HEK293 (cell line): Measurements from ENCODE around the gene DEDD.

ENCODE experiments used
- BCL6B ChIP-seq: fragments of 450-650 bp; formaldehyde crosslinking; IDR thresholded peaks from 2 replicates; pipeline ENCODE4 v1.5.1; 2017; ENCODE audit warnings: missing biosample characterization, missing genetic modification characterization
- EGR2 ChIP-seq: fragments of 450-650 bp; formaldehyde crosslinking; IDR thresholded peaks from 2 replicates; pipeline ENCODE4 v1.5.1; 2016; ENCODE audit warnings: low read depth, missing biosample characterization, missing genetic modification characterization
- GFI1B ChIP-seq: fragments of 450-650 bp; formaldehyde crosslinking; IDR thresholded peaks from 2 replicates; pipeline ENCODE4 v1.5.1; 2016; ENCODE audit warnings: missing biosample characterization, missing genetic modification characterization
- KLF1 ChIP-seq: fragments of 450-650 bp; formaldehyde crosslinking; IDR thresholded peaks from 2 replicates; pipeline ENCODE4 v1.5.1; 2016; ENCODE audit warnings: missing biosample characterization, missing genetic modification characterization
- MYNN ChIP-seq: fragments of 450-650 bp; formaldehyde crosslinking; IDR thresholded peaks from 2 replicates; pipeline ENCODE4 v1.5.1; 2016; ENCODE audit warnings: missing biosample characterization, missing genetic modification characterization, borderline replicate concordance
- OSR2 ChIP-seq: fragments of 450-650 bp; formaldehyde crosslinking; IDR thresholded peaks from 2 replicates; pipeline ENCODE4 v1.5.1; 2016; ENCODE audit warnings: missing biosample characterization, missing genetic modification characterization
- PATZ1 ChIP-seq: fragments of 450-650 bp; formaldehyde crosslinking; IDR thresholded peaks from 2 replicates; pipeline ENCODE4 v1.5.1; 2016; ENCODE audit warnings: missing biosample characterization, missing genetic modification characterization
- PRDM1 ChIP-seq: fragments of 450-650 bp; formaldehyde crosslinking; IDR thresholded peaks from 2 replicates; pipeline ENCODE4; 2016; ENCODE audit warnings: missing biosample characterization, missing genetic modification characterization
- YY2 ChIP-seq: fragments of 450-650 bp; formaldehyde crosslinking; IDR thresholded peaks from 2 replicates; pipeline ENCODE4 v1.5.1; 2016; ENCODE audit warnings: missing biosample characterization, missing genetic modification characterization
- ZBTB1 ChIP-seq: fragments of 450-650 bp; formaldehyde crosslinking; IDR thresholded peaks from 2 replicates; pipeline ENCODE4 v1.5.1; 2016; ENCODE audit warnings: missing biosample characterization, missing genetic modification characterization
- ZBTB17 ChIP-seq: fragments of 450-650 bp; formaldehyde crosslinking; IDR thresholded peaks from 2 replicates; pipeline ENCODE4 v1.5.1; 2016; ENCODE audit warnings: missing biosample characterization, missing genetic modification characterization
- ZBTB49 ChIP-seq: fragments of 450-650 bp; formaldehyde crosslinking; IDR thresholded peaks from 2 replicates; pipeline ENCODE4 v1.5.1; 2016; ENCODE audit warnings: missing biosample characterization, missing genetic modification characterization, low read depth
- ZNF184 ChIP-seq: fragments of 450-650 bp; IDR thresholded peaks from 2 replicates; pipeline ENCODE4 v1.5.1; 2018; ENCODE audit warnings: missing biosample characterization, mild to moderate bottlenecking, missing genetic modification characterization
- ZNF214 ChIP-seq: fragments of 450-650 bp; formaldehyde crosslinking; IDR thresholded peaks from 2 replicates; pipeline ENCODE4 v1.5.1; 2017; ENCODE audit warnings: missing biosample characterization, mild to moderate bottlenecking, missing genetic modification characterization, borderline replicate concordance
- ZNF274 ChIP-seq, 2 experiments: fragments of 200-500 bp in 1 of 2; fragments of 450-650 bp in 1 of 2; sonication (Bioruptor generic) in 1 of 2; formaldehyde crosslinking in 1 of 2; IDR thresholded peaks; 2 replicates each; pipeline versions ENCODE4 v1.5.1 to v1.6.1; 2014 to 2016; ENCODE audit warnings: borderline replicate concordance in 1 of 2, inconsistent platforms in 1 of 2, low read length in 1 of 2, missing biosample characterization in 1 of 2, missing genetic modification characterization in 1 of 2
- ZNF354C ChIP-seq: fragments of 450-650 bp; formaldehyde crosslinking; IDR thresholded peaks from 2 replicates; pipeline ENCODE4 v1.5.1; 2016; ENCODE audit warnings: missing biosample characterization, missing genetic modification characterization, low read depth, borderline replicate concordance
- ZNF37A ChIP-seq: fragments of 450-650 bp; IDR thresholded peaks from 2 replicates; pipeline ENCODE4 v1.5.1; 2018; ENCODE audit warnings: missing biosample characterization, missing genetic modification characterization
- ZNF423 ChIP-seq: fragments of 450-650 bp; formaldehyde crosslinking; IDR thresholded peaks from 2 replicates; pipeline ENCODE4 v1.5.1; 2016; ENCODE audit warnings: missing biosample characterization, missing genetic modification characterization
- ZNF521 ChIP-seq: fragments of 450-650 bp; formaldehyde crosslinking; IDR thresholded peaks from 2 replicates; pipeline ENCODE4 v1.5.1; 2017; ENCODE audit warnings: missing biosample characterization, mild to moderate bottlenecking, missing genetic modification characterization
- ZNF549 ChIP-seq: fragments of 450-650 bp; IDR thresholded peaks from 2 replicates; pipeline ENCODE4 v1.5.1; 2018; ENCODE audit warnings: missing biosample characterization, missing genetic modification characterization, mild to moderate bottlenecking, inconsistent platforms, moderate library complexity
- ZNF560 ChIP-seq: fragments of 450-650 bp; formaldehyde crosslinking; IDR thresholded peaks from 2 replicates; pipeline ENCODE4 v1.5.1; 2017; ENCODE audit warnings: missing biosample characterization, missing genetic modification characterization, borderline replicate concordance
- ZNF580 ChIP-seq: fragments of 450-650 bp; formaldehyde crosslinking; IDR thresholded peaks from 2 replicates; pipeline ENCODE4 v1.5.1; 2016; ENCODE audit warnings: missing biosample characterization, missing genetic modification characterization
- ZNF596 ChIP-seq: fragments of 450-650 bp; IDR thresholded peaks from 2 replicates; pipeline ENCODE4 v1.5.0; 2018; ENCODE audit warnings: missing biosample characterization, mild to moderate bottlenecking, missing genetic modification characterization, moderate library complexity
- ZNF768 ChIP-seq: fragments of 450-650 bp; formaldehyde crosslinking; IDR thresholded peaks from 2 replicates; pipeline ENCODE4 v1.5.1; 2018; ENCODE audit warnings: missing biosample characterization, mild to moderate bottlenecking, missing genetic modification characterization
- ZNF777 ChIP-seq: fragments of 450-650 bp; formaldehyde crosslinking; IDR thresholded peaks from 2 replicates; pipeline ENCODE4 v1.5.1; 2017; ENCODE audit warnings: missing biosample characterization, missing genetic modification characterization, borderline replicate concordance
- ZNF830 ChIP-seq: fragments of 450-650 bp; IDR thresholded peaks from 2 replicates; pipeline ENCODE4 v1.5.0; 2018; ENCODE audit warnings: missing biosample characterization, missing genetic modification characterization, low read depth, mild to moderate bottlenecking, moderate library complexity
- ZNF843 ChIP-seq: fragments of 450-650 bp; formaldehyde crosslinking; IDR thresholded peaks from 2 replicates; pipeline ENCODE4 v1.5.1; 2016; ENCODE audit warnings: missing biosample characterization, missing genetic modification characterization
- ZSCAN16 ChIP-seq: fragments of 450-650 bp; formaldehyde crosslinking; IDR thresholded peaks from 2 replicates; pipeline ENCODE4 v1.5.1; 2016; ENCODE audit warnings: missing biosample characterization, missing genetic modification characterization
- TF ChIP-seq, protein P1 (sequence below): fragments of 450-650 bp; formaldehyde crosslinking; conservative IDR thresholded peaks from 2 replicates; pipeline ENCODE4 v1.5.1; 2016; ENCODE audit warnings: low read depth, missing biosample characterization, missing genetic modification characterization
- TF ChIP-seq, protein P2 (sequence below): IDR thresholded peaks from 2 replicates; pipeline ENCODE4 v1.6.1; 2011; ENCODE audit warnings: mild to moderate bottlenecking, low read depth, low read length, borderline replicate concordance

Gene DEDD

GRCh38 chr1:161115132-161115711 lies 17.2 kb downstream of the DEDD start (continued):
- TF ChIP-seq ZBTB49 (tag by site-specific recombination) (no peak), ZBTB17 (tag by site-specific recombination) (peak; percentile 94), ZNF274 (IDR thresholded peaks at IDR 0.05; ENCODE audit: low read length) (no peak), ZNF274 (tag by site-specific recombination; IDR thresholded peaks at IDR 0.05; ENCODE audit: borderline replicate concordance) (no peak), MYNN (no peak), ZNF768 (tag by site-specific recombination) (no peak), YY2 (tag by site-specific recombination) (peak; percentile 68), ZNF843 (tag by site-specific recombination) (peak; percentile 75), BCL6B (no peak; the same call in 1 of the 2 replicates), OSR2 (tag by site-specific recombination) (peak; percentile 43; the same call in 1 of the 2 replicates), PATZ1 (tag by site-specific recombination) (peak; percentile 46; the same call in 1 of the 2 replicates), ZNF830 (tag by site-specific recombination) (no peak), ZNF777 (tag by site-specific recombination) (no peak), ZBTB1 (tag by site-specific recombination) (no peak), ZSCAN16 (no peak), ZNF354C (tag by site-specific recombination) (no peak), ZNF560 (no peak), ZNF214 (no peak), ZNF596 (tag by site-specific recombination) (no peak), ZNF423 (no peak), EGR2 (tag by site-specific recombination) (no peak), ZNF580 (tag by site-specific recombination) (peak; percentile 69; the same call in 1 of the 2 replicates), KLF1 (peak; percentile 47), ZNF184 (tag by site-specific recombination) (peak; percentile 81), ZNF549 (no peak), PRDM1 (tag by site-specific recombination) (no peak), ZNF521 (tag by site-specific recombination) (no peak), ZNF37A (tag by site-specific recombination) (no peak), GFI1B (tag by site-specific recombination) (no peak)
- TF ChIP-seq, protein P1, sequence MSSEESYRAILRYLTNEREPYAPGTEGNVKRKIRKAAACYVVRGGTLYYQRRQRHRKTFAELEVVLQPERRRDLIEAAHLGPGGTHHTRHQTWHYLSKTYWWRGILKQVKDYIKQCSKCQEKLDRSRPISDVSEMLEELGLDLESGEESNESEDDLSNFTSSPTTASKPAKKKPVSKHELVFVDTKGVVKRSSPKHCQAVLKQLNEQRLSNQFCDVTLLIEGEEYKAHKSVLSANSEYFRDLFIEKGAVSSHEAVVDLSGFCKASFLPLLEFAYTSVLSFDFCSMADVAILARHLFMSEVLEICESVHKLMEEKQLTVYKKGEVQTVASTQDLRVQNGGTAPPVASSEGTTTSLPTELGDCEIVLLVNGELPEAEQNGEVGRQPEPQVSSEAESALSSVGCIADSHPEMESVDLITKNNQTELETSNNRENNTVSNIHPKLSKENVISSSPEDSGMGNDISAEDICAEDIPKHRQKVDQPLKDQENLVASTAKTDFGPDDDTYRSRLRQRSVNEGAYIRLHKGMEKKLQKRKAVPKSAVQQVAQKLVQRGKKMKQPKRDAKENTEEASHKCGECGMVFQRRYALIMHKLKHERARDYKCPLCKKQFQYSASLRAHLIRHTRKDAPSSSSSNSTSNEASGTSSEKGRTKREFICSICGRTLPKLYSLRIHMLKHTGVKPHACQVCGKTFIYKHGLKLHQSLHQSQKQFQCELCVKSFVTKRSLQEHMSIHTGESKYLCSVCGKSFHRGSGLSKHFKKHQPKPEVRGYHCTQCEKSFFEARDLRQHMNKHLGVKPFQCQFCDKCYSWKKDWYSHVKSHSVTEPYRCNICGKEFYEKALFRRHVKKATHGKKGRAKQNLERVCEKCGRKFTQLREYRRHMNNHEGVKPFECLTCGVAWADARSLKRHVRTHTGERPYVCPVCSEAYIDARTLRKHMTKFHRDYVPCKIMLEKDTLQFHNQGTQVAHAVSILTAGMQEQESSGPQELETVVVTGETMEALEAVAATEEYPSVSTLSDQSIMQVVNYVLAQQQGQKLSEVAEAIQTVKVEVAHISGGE (tag by site-specific recombination): no peak
- TF ChIP-seq, protein P2, sequence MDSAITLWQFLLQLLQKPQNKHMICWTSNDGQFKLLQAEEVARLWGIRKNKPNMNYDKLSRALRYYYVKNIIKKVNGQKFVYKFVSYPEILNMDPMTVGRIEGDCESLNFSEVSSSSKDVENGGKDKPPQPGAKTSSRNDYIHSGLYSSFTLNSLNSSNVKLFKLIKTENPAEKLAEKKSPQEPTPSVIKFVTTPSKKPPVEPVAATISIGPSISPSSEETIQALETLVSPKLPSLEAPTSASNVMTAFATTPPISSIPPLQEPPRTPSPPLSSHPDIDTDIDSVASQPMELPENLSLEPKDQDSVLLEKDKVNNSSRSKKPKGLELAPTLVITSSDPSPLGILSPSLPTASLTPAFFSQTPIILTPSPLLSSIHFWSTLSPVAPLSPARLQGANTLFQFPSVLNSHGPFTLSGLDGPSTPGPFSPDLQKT: no peak
